Glutamatergic neuron (in vitro differentiated cells): ENCODE data around the gene CGB1. TPM values are rescaled to one million over a fixed set of nuclear protein-coding genes. Genes with fewer than 3 reads are reported as not detected.
"Not testable (repeated sequence)": the region's sequence is repeated elsewhere in the genome, so short reads cannot be mapped to it uniquely, and the experiment has no call there.

Experiments
- DNase-seq: peaks from one replicate; pipeline ENCODE4 v3.0.0; 2022
- H3K27ac Mint-ChIP-seq: one replicate; pipeline ENCODE4 v1.8.0; 2020; ENCODE audit warnings: mild to moderate bottlenecking, mixed read lengths, inconsistent platforms; ENCODE audit not compliant: unreplicated experiment
- H3K27me3 Mint-ChIP-seq: one replicate; pipeline ENCODE4 v1.8.0; 2020; ENCODE audit warnings: mild to moderate bottlenecking, moderate library complexity, mixed read lengths, inconsistent platforms; ENCODE audit not compliant: unreplicated experiment
- H3K36me3 Mint-ChIP-seq: one replicate; pipeline ENCODE4 v1.8.0; 2020; ENCODE audit warnings: mild to moderate bottlenecking, mixed read lengths, inconsistent platforms; ENCODE audit not compliant: unreplicated experiment
- H3K4me1 Mint-ChIP-seq: one replicate; pipeline ENCODE4 v1.8.0; 2020; ENCODE audit warnings: mild to moderate bottlenecking, low read depth, mixed read lengths, inconsistent platforms; ENCODE audit not compliant: unreplicated experiment
- H3K4me3 Mint-ChIP-seq: one replicate; pipeline ENCODE4 v1.8.0; 2020; ENCODE audit warnings: mild to moderate bottlenecking, mixed read lengths, inconsistent platforms; ENCODE audit not compliant: unreplicated experiment
- H3K9me3 Mint-ChIP-seq: one replicate; pipeline ENCODE4 v1.8.0; 2020; ENCODE audit warnings: mild to moderate bottlenecking, moderate library complexity, mixed read lengths, inconsistent platforms; ENCODE audit not compliant: unreplicated experiment
- total RNA-seq: library from RNA; stranded (reverse); fragmentation: NEBNext Ultra II Directional; extraction: Animal tissue kit (Norgen Biotek cat#: 25700); gene quantifications from one replicate; pipeline ENCODE4 v1.2.1, GENCODE V29; 2021; ENCODE audit not compliant: unreplicated experiment
- TF ChIP-seq, protein P1 (sequence below): fragments of 200-600 bp; sonication (generic); IDR thresholded peaks from one replicate; pipeline ENCODE4 v1.5.0; 2021; ENCODE audit not compliant: partially characterized antibody, unreplicated experiment

Gene CGB1
- total RNA-seq, 1 donor from 2014 or later: not detected

DNA sequence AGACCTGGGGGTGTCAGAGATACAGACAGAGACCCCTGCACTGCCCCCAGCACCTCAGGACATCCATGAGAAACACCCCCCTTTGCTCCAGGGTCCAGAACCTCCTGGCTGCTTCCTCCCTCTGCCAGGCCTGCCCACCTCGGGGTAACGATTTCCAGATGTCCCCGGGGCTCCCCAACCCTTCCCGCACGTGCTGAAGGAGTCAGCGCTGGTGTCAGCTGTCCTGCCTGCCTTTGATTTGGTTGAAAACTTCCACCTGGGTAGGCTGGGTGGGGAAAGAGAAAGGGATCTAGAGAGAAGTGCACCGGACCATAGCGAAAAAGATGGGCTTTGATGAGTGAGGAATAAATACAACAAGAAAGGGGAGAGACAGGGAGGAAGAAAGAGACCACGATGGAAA is 22.4 kb upstream of the CGB1 start:
- H3K4me1 Mint-ChIP-seq: no peaks in the 10 kb centered on the region
- H3K27ac Mint-ChIP-seq: no peak overlapping the region
- H3K4me3 Mint-ChIP-seq: no peak overlapping the region
- TF ChIP-seq, protein P1, sequence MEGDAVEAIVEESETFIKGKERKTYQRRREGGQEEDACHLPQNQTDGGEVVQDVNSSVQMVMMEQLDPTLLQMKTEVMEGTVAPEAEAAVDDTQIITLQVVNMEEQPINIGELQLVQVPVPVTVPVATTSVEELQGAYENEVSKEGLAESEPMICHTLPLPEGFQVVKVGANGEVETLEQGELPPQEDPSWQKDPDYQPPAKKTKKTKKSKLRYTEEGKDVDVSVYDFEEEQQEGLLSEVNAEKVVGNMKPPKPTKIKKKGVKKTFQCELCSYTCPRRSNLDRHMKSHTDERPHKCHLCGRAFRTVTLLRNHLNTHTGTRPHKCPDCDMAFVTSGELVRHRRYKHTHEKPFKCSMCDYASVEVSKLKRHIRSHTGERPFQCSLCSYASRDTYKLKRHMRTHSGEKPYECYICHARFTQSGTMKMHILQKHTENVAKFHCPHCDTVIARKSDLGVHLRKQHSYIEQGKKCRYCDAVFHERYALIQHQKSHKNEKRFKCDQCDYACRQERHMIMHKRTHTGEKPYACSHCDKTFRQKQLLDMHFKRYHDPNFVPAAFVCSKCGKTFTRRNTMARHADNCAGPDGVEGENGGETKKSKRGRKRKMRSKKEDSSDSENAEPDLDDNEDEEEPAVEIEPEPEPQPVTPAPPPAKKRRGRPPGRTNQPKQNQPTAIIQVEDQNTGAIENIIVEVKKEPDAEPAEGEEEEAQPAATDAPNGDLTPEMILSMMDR: no peak
- H3K9me3 Mint-ChIP-seq: no peaks in the 10 kb centered on the region
- H3K36me3 Mint-ChIP-seq: no peaks in the 10 kb centered on the region
- DNase-seq: no peak
- H3K27me3 Mint-ChIP-seq: peaks cover 17% of the 10 kb centered on the region

DNA sequence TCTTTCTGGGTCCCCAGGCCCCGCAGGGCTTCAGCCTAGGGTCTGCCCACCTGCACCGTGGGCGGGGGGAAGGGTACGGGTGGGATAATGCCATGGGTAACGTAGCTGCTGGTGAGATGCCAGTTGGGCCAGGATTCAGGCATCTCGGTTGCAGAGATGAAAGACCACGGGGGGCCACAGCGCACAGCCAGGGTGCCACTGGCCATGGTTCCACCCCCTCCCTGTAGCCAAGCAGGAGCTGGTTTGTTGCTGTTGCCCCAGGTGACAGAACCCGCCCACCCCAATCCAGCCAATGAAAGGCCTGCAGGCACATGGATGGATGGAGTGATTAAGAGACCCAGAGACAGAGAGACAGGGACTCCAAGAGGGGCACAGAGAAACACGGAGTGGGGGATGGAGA is 21.9 kb upstream of the CGB1 start:
- TF ChIP-seq, protein P1: no peak
- Mint-ChIP-seq H3K36me3 (no peaks in the 10 kb centered on the region), H3K9me3 (no peaks in the 10 kb centered on the region), H3K27ac (no peak overlapping the region), H3K27me3 (peaks cover 17% of the 10 kb centered on the region), H3K4me3 (no peak overlapping the region), H3K4me1 (no peaks in the 10 kb centered on the region)
- no peak for DNase-seq

DNA sequence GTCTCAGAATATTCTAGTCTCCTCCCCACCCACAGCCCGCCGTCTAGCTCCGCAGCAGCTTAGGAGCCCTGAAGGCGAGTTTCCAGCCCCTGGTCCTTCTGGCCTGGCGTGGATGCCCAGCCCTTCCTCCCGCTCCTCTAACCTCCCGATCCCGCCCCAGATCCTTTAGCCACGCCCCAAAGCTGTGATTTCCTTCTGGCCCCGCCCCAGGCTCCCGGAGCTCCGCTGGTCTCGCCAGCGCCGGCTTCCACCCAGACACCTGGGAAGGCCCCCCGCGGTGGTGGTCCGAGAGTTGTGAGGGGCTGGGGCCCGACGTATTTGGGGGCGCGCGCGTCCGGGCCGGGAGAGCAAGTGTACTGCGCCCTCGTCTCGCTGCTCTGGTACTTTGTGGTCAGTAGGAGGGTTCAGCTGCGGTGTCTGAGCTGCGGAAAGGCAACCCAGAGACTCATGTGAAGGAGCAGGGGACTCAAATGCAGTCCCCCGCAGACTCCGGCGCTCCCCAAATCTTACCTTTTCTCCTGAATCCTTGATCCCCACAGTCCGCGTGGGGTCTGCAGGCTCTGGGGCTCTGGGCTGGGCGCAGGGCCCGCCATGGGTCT is 21.0 kb upstream of the CGB1 start, which contains the start of gene CGB7:
Gene CGB7 (minus strand): TSS at position 114 of the 599 bp plus-strand sequence. CDS start 2,374 bp downstream, outside the sequence.
- DNase-seq: peak; percentile 81
- TF ChIP-seq, protein P1: no peak
- no peaks in the 10 kb centered on the region for H3K9me3 Mint-ChIP-seq
- peaks cover 17% of the 10 kb centered on the region for H3K27me3 Mint-ChIP-seq
- no peaks in the 10 kb centered on the region for H3K36me3 Mint-ChIP-seq
- no peaks in the 10 kb centered on the region for H3K4me1 Mint-ChIP-seq
- no peak within 1 kb of the TSS for H3K27ac Mint-ChIP-seq
- peak within 1 kb of the TSS; percentile 74 for H3K4me3 Mint-ChIP-seq

DNA sequence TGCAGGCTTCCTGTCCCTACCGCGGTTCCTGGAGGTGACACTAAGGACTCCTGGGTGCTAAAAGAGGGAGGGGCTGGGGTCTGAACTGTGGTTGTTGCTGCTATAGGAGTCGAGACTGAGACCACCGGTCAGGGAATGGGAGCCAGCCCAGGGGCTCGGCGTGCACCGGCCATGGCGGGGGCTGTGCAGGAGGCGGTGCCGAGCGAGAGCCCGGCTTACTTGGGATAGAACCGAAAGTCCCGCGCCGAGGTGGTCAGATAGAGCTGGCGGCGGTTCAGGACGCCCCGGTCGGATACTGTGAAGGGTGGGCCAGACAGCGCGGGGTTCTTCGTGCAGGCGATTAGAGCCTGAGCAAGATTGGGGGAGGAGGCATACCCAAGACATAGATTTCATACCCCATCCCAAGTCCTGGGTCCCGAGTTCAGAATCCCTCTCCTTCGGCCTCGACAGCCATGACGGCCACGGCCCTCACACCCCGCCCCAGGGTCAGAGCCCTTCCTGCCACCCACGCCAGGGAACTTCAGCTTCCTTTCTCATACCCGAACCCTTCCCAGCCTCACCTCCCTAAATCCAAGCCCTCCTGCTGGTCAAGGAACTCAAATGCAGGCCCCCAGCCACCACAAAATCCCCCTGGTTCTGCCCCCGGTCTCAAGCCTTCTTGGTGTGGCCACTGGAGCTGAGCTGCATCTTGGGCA is 20.4 kb upstream of the CGB1 start:
- Mint-ChIP-seq H3K27me3 (peaks cover 17% of the 10 kb centered on the region), H3K4me3 (peak overlapping the region; percentile 73)
- H3K27ac Mint-ChIP-seq, H3K36me3 Mint-ChIP-seq, DNase-seq, H3K9me3 Mint-ChIP-seq, H3K4me1 Mint-ChIP-seq: not testable (repeated sequence)

DNA sequence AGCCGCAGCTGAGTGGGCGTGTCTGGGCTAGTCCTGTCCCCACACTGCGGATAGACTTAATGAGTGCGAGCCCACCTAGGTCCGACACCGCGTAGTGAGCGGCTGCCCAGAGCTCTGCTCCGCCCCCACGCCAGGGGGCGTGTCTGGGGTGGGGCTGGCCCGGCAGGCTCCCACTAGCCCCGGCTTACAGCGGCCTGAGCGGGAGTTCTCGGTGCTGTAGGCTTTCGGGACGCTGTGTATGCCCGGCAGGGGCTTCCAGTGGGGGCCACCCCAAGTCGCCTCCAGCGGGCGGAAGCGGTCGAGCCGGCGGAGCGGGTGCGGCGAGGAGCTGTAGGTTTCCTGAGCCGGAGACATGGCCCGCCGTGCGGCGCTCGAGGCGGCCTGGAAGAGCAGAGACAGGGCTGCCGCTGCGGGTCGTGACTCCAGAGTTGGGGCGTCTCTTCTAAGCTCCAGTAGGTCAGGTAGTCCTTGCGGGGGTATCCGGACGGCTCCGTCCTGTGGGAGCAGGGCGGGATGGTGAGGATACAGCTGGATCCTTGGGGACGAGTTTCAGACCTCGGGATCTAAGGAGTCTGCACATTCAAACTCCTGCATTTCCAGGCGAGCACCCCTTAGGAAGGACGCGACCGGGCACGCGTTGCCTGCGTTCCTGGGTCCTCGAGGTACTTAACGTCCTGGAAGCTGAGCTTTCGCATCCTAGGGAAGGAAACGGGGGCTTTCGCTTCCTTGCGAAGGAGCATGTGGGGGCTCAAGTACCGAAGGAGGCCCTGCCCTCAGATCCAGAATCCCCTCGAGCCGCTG is 19.6 kb upstream of the CGB1 start:
- Mint-ChIP-seq H3K36me3 (no peaks in the 10 kb centered on the region), H3K4me3 (peak overlapping the region; percentile 55), H3K9me3 (no peaks in the 10 kb centered on the region), H3K27me3 (peaks cover 17% of the 10 kb centered on the region), H3K4me1 (no peaks in the 10 kb centered on the region), H3K27ac (no peak overlapping the region)
- DNase-seq: peak; percentile 75
- TF ChIP-seq, protein P1: peak; percentile 34

DNA sequence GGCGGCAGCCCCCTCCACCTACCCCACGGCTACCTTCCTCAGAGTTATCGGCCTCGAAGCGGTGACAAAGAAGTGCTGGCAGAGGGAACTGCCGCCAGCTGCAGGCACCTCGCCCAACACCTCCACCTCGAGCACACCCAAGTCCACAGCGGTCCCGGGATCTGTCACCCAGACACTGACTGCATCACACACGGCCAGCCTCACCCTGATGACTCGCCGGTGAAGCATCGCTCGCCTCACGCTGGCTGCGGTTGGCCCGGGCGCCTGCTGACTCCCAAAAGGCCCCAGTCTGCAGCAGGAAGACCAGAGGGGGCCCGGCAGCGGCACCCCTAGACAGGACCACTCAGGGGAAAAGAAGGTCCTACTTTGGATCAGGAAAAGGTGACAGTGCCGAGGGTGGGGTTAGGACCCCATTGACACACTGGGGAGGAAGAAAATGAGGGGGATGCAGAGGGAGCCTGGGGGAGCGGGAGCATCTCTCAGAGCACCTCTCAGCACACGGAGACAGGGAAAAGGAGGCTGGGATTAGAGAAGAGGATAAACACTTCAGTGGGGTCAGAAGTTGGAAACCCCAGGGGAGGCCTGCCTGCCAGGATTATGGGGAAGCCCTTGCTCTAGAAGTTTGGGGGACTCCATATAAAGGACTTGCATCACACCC is 13.8 kb upstream of the CGB1 start:
- not testable (repeated sequence) for H3K4me3 Mint-ChIP-seq, DNase-seq, H3K27ac Mint-ChIP-seq, H3K9me3 Mint-ChIP-seq, H3K4me1 Mint-ChIP-seq, H3K27me3 Mint-ChIP-seq, H3K36me3 Mint-ChIP-seq

DNA sequence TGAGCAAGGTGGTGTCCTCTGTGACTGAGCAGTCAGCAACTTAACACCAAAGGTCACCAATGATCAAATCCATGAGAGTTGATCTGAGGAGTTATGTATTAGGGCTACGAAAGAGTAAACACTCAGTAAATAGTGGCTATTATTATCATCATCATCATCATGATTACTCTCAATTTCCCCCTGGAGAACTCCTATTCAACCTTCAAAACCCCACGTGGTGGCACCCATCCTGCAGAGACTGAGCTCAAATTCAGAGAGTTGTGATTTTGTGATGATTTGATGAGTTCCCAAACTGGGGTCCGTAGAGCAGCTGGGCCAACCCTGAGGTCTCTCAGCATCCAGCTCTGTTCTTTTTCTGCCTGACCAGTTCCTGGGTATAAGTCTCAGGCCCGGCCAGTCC is 13.1 kb upstream of the CGB1 start:
- H3K36me3 Mint-ChIP-seq, H3K27me3 Mint-ChIP-seq, H3K4me1 Mint-ChIP-seq, H3K4me3 Mint-ChIP-seq, DNase-seq, H3K9me3 Mint-ChIP-seq: not testable (repeated sequence)
- H3K27ac Mint-ChIP-seq: peak overlapping the region; percentile 25

DNA sequence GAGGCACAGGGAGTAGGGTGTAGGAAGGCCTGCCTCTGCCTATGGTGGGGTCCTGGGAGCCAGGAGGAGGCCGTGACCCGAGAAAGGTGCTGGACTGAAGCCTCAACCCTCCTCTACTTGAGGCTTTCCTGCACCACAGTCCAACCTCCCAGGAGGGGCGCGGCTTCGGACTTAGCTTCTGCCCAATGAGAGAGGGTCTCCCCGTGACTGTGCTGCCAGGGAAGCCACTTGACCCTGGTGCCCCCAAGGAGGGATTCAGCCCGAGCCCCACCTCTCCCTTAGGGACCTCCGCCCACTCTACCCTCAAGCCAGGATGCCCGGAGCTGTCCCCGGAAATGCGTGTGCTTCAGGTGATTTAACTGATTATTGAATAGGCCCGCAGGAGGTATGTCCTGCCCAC is 12.3 kb upstream of the CGB1 start, which contains the start of gene CGB8:
Gene CGB8 (minus strand): TSS at position 101 of the 400 bp plus-strand sequence. CDS start 372 bp downstream, outside the sequence.
- DNase-seq, H3K9me3 Mint-ChIP-seq, H3K4me3 Mint-ChIP-seq, H3K36me3 Mint-ChIP-seq, H3K27me3 Mint-ChIP-seq, H3K4me1 Mint-ChIP-seq: not testable (repeated sequence)
- H3K27ac Mint-ChIP-seq: peak within 1 kb of the TSS; percentile 25
